Vagina (tissue), 2 donors: Measurements from ENCODE around the gene NOXA1. TPM values are rescaled to one million over a fixed set of nuclear protein-coding genes. Genes with fewer than 3 reads are reported as not detected.

Source experiments
- DNase-seq, 2 donors: peaks; one replicate each; pipeline ENCODE4 v3.0.0-alpha.2; 2017; ENCODE audit errors: extremely low spot score in 2 of 2
- H3K27ac ChIP-seq: fragments of 200-600 bp; sonication (generic); one replicate; pipeline ENCODE4 v1.5.1; 2019
- H3K27me3 ChIP-seq: fragments of 200-600 bp; sonication (generic); one replicate; pipeline ENCODE4 v1.5.1; 2019
- H3K36me3 ChIP-seq, 2 donors: fragments of 200-600 bp; sonication (generic); one replicate each; pipeline ENCODE4 v1.5.1; 2017 to 2019
- H3K4me1 ChIP-seq: fragments of 200-600 bp; sonication (generic); one replicate; pipeline ENCODE4 v1.5.1; 2019
- H3K4me3 ChIP-seq, 2 donors: fragments of 200-600 bp; sonication (generic); 1 replicate in 1 of 2; 2 replicates in 1 of 2; pipeline ENCODE4 v1.5.1; 2016 to 2019
- H3K9me3 ChIP-seq: fragments of 200-600 bp; sonication (generic); one replicate; pipeline ENCODE4 v1.5.1; 2019
- POLR2A ChIP-seq, 2 donors: fragments of 450-650 bp; IDR thresholded peaks; one replicate each; pipeline ENCODE4 v1.6.1; 2017; ENCODE audit warnings: antibody characterized with exemption in 2 of 2, mild to moderate bottlenecking in 2 of 2, moderate library complexity in 2 of 2
- POLR2AphosphoS5 ChIP-seq, 2 donors: sonication (generic); formaldehyde crosslinking; IDR thresholded peaks; one replicate each; pipeline ENCODE4 v1.9.0; 2017; ENCODE audit warnings: antibody characterized with exemption in 2 of 2, mild to moderate bottlenecking in 2 of 2, low read depth in 1 of 2; ENCODE audit not compliant: insufficient read depth in 1 of 2
- intact Hi-C: fragments of 100-400 bp; cut with DNase I; formaldehyde crosslinking; loops from one replicate; pipeline ENCODE4 v1.15.1; 2023
- total RNA-seq: library from RNA; depleted of rRNA; stranded (reverse); fragments of >200 nt; gene quantifications from one replicate; pipeline ENCODE4 v1.2.3, GENCODE V29; 2016
- TF ChIP-seq, protein P1 (sequence below), 3 experiments: fragments of 450-650 bp in 2 of 3; fragments of 200-600 bp in 1 of 3; sonication (generic) in 1 of 3; IDR thresholded peaks; one replicate each; pipeline ENCODE4 v1.5.1; 2017 to 2019; ENCODE audit warnings: antibody characterized with exemption in 3 of 3, mild to moderate bottlenecking in 2 of 3, moderate library complexity in 2 of 3

NOXA1 gene
- total RNA-seq, 1 donor from 2014 or later, result 2.9 TPM

DNA sequence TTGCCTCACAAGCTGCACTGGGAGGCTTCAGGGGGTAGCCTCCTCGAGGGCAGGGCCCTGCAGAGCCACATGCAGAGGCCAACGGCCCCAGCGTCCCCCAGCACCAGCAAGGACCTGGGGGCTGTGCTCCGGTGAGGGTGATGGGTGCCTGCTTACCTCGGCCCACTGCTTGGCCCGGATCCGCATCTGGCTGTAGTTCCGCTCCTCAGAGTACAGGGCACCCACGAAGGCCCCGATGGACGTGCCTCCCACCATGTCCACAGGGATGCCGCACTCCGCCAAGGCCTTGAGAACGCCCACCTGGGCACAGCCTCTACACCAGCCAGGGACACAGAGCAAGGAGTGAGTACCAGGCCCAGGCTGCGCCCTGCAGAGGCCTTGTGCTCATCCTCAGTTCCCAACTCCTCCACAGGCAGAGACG lies 44.0 kb downstream of the NOXA1 start:
- intact Hi-C loops, result no loop called here
- TF ChIP-seq, protein P1, sequence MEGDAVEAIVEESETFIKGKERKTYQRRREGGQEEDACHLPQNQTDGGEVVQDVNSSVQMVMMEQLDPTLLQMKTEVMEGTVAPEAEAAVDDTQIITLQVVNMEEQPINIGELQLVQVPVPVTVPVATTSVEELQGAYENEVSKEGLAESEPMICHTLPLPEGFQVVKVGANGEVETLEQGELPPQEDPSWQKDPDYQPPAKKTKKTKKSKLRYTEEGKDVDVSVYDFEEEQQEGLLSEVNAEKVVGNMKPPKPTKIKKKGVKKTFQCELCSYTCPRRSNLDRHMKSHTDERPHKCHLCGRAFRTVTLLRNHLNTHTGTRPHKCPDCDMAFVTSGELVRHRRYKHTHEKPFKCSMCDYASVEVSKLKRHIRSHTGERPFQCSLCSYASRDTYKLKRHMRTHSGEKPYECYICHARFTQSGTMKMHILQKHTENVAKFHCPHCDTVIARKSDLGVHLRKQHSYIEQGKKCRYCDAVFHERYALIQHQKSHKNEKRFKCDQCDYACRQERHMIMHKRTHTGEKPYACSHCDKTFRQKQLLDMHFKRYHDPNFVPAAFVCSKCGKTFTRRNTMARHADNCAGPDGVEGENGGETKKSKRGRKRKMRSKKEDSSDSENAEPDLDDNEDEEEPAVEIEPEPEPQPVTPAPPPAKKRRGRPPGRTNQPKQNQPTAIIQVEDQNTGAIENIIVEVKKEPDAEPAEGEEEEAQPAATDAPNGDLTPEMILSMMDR (IDR thresholded peaks at IDR 0.05), result no peak
- TF ChIP-seq POLR2AphosphoS5 (IDR thresholded peaks at IDR 0.05; ENCODE audit: insufficient read depth in 1 of 2, low read depth in 1 of 2), result no peak
- no peak for TF ChIP-seq POLR2A (IDR thresholded peaks at IDR 0.05)
- Histone ChIP-seq H3K4me1 (no peaks in the 10 kb centered on the region), H3K36me3 (no peaks in the 10 kb centered on the region), H3K4me3 (no peak overlapping the region), H3K9me3 (no peaks in the 10 kb centered on the region), H3K27ac (no peak overlapping the region), H3K27me3 (no peaks in the 10 kb centered on the region)
- no peak for DNase-seq

DNA sequence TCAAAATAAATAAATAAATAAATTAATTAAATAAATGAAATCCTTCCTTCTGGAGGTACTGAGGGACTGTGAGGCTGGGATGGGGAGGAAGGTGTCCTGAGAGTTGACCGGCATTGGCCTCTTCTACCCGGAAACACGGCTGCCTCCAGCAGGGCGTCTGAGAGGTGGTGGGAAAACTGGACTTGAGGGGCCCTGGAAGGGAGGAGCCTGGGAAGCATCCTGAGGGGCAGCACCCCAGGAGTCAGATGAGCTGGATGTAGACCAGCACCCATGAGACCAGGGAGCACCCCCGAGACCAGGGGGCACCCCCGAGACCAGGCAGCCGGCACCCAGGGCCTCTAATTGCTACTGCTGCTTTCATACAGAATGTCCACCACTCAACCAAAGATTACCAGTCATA lies 44.7 kb downstream of the NOXA1 start:
- Histone ChIP-seq H3K9me3 (no peaks in the 10 kb centered on the region), H3K27me3 (no peaks in the 10 kb centered on the region), H3K4me1 (no peaks in the 10 kb centered on the region), H3K4me3 (no peak overlapping the region), H3K36me3 (no peaks in the 10 kb centered on the region), H3K27ac (no peak overlapping the region)
- TF ChIP-seq, protein P1 (IDR thresholded peaks at IDR 0.05), result no peak
- TF ChIP-seq POLR2AphosphoS5 (IDR thresholded peaks at IDR 0.05; ENCODE audit: insufficient read depth in 1 of 2, low read depth in 1 of 2) (no peak), POLR2A (IDR thresholded peaks at IDR 0.05) (no peak)
- intact Hi-C loops, result no loop called here
- DNase-seq, result no peak

DNA sequence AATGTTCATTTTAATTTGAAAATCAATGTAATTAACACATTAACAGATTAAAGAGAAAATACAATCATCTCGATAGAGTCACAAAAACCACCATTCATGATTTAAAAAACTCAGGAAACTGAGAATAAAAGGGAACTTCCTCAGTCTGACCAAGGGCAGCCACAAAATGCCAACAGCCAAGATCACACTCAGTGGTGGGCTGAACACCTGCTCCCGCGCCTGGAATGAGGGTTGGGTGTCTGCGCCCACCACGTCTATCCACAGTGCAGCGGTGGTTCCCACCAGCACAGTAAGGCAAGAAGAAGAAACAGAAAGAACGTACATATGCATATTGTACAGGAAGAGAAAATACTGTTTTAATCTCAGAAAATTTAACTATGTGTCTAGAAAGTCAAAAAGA lies 47.6 kb downstream of the NOXA1 start:
- Histone ChIP-seq H3K27ac (no peak overlapping the region), H3K4me3 (no peak overlapping the region), H3K36me3 (no peaks in the 10 kb centered on the region), H3K4me1 (no peaks in the 10 kb centered on the region), H3K27me3 (no peaks in the 10 kb centered on the region), H3K9me3 (peaks cover 2% of the 10 kb centered on the region)
- intact Hi-C loops, result no loop called here
- no peak for DNase-seq
- TF ChIP-seq POLR2A (IDR thresholded peaks at IDR 0.05) (no peak), POLR2AphosphoS5 (IDR thresholded peaks at IDR 0.05; ENCODE audit: insufficient read depth in 1 of 2, low read depth in 1 of 2) (no peak)
- TF ChIP-seq, protein P1 (IDR thresholded peaks at IDR 0.05), result no peak

DNA sequence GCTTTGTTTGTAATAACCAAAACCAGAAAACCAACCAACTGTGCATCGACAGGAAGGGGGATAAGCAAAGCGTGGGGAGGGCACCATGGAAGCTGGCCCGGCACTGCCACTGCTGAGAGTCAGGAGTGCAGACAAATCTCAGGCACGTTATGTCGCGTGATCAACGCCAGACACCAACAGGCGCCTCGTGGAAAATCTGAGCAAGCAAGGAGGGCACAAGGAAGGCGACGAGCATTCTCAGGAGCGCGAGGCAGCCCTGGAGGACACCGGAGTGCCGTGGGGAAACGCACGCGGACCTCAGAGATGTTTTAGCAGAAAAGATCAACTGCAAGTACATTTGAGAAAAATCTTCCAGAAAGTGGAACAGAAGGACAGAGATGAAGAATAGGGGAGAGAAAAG lies 51.1 kb downstream of the NOXA1 start:
- Histone ChIP-seq H3K4me3 (no peak overlapping the region), H3K9me3 (peaks cover 7% of the 10 kb centered on the region), H3K27me3 (no peaks in the 10 kb centered on the region), H3K27ac (no peak overlapping the region), H3K36me3 (no peaks in the 10 kb centered on the region), H3K4me1 (no peaks in the 10 kb centered on the region)
- TF ChIP-seq, protein P1 (IDR thresholded peaks at IDR 0.05), result no peak
- TF ChIP-seq POLR2A (IDR thresholded peaks at IDR 0.05), result no peak
- no peak for TF ChIP-seq POLR2AphosphoS5 (IDR thresholded peaks at IDR 0.05; ENCODE audit: insufficient read depth in 1 of 2, low read depth in 1 of 2)
- intact Hi-C loops, result no loop called here
- DNase-seq, result no peak

DNA sequence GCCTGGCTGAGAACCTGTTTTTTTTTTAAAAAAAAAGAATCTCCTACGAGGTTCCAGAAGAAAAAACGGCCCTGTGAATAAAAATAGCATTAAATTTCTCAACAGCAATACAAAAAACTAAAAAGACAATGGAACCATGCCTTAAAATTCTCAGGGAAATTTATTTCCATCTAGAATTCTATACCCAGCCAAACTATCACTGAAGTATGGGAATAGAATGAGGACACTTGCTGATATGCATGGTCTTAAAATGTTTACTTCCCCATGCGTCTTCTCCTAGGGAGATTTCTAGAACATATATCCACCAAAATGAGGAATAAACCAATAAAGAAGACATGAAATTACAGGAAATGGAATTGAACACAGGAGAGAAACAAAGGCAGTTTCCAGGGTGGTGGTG lies 52.5 kb downstream of the NOXA1 start:
- TF ChIP-seq POLR2A (IDR thresholded peaks at IDR 0.05), result no peak
- TF ChIP-seq, protein P1 (IDR thresholded peaks at IDR 0.05), result no peak
- no peak for TF ChIP-seq POLR2AphosphoS5 (IDR thresholded peaks at IDR 0.05; ENCODE audit: insufficient read depth in 1 of 2, low read depth in 1 of 2)
- peaks cover 7% of the 10 kb centered on the region for H3K9me3 ChIP-seq
- no peaks in the 10 kb centered on the region for H3K4me1 ChIP-seq
- H3K27me3 ChIP-seq, result no peaks in the 10 kb centered on the region
- H3K36me3 ChIP-seq, result no peaks in the 10 kb centered on the region
- intact Hi-C loops, result no loop called here
- H3K27ac ChIP-seq, result no peak overlapping the region
- H3K4me3 ChIP-seq, result no peak overlapping the region
- DNase-seq, result no peak
